Measurements from ENCODE around the gene GRM8.

- TF ChIP-seq RXRA (IDR thresholded peaks at IDR 0.05) (no peak), SP1 (IDR thresholded peaks at IDR 0.05) (no peak), CTCF (IDR thresholded peaks at IDR 0.05; ENCODE audit: low read depth, low read length, missing input control) (no peak), REST (IDR thresholded peaks at IDR 0.05) (no peak), MAX (IDR thresholded peaks at IDR 0.05) (no peak), HNF4G (IDR thresholded peaks at IDR 0.05) (no peak), GABPA (IDR thresholded peaks at IDR 0.05 in 1 of 2, conservative IDR thresholded peaks at IDR 0.05 in 1 of 2) (no peak)
Measured at GRCh38 chr7:126806614-126807013, 446.1 kb downstream of the GRM8 start.
